ENCODE results near the gene BCAM.

Gene BCAM
- long read RNA-seq, result 0 reads

- Histone ChIP-seq H3K27me3 (ENCODE audit: insufficient read depth, poor library complexity, severe bottlenecking) (peaks cover 21% of the 10 kb centered on the region), H3K4me3 (replicated peaks; ENCODE audit: insufficient read depth, low read length) (no peak within 1 kb of the TSS), H3K27ac (replicated peaks) (no peak within 1 kb of the TSS)
- no peak for DNase-seq (ENCODE audit: low read depth in 1 of 2, low spot score in 1 of 2)
- TF ChIP-seq SPI1 (IDR thresholded peaks at IDR 0.05; ENCODE audit: borderline replicate concordance, low read depth) (no peak), REST (IDR thresholded peaks at IDR 0.05; ENCODE audit: insufficient replicate concordance, low read depth) (no peak), POLR2AphosphoS5 (IDR thresholded peaks at IDR 0.05; ENCODE audit: low read depth) (no peak), CTCF (IDR thresholded peaks at IDR 0.05; ENCODE audit: insufficient read depth, low read length) (no peak), GABPA (IDR thresholded peaks at IDR 0.05; ENCODE audit: low read depth) (no peak)
These were observed at the start of gene BCAM for GRCh38 chr19:44808463-44809371. Gene BCAM (plus strand): TSS chr19:44809103. CDS start chr19:44809125, 22 bp downstream.

- Histone ChIP-seq H3K27me3 (ENCODE audit: insufficient read depth, poor library complexity, severe bottlenecking) (no peaks in the 10 kb centered on the region), H3K4me3 (replicated peaks; ENCODE audit: insufficient read depth, low read length) (no peak overlapping the region), H3K27ac (replicated peaks) (no peak overlapping the region)
- DNase-seq (ENCODE audit: low read depth in 1 of 2, low spot score in 1 of 2), result no peak
- no peak for TF ChIP-seq REST (IDR thresholded peaks at IDR 0.05; ENCODE audit: insufficient replicate concordance, low read depth)
- no peak for TF ChIP-seq CTCF (IDR thresholded peaks at IDR 0.05; ENCODE audit: insufficient read depth, low read length)
- TF ChIP-seq GABPA (IDR thresholded peaks at IDR 0.05; ENCODE audit: low read depth), result no peak
- TF ChIP-seq POLR2AphosphoS5 (IDR thresholded peaks at IDR 0.05; ENCODE audit: low read depth), result no peak
- no peak for TF ChIP-seq SPI1 (IDR thresholded peaks at IDR 0.05; ENCODE audit: borderline replicate concordance, low read depth)
These were observed 46.9 kb upstream of the BCAM start for GRCh38 chr19:44762038-44762437.

- peak; percentile 23; the same call in 1 of the 2 replicates for TF ChIP-seq SPI1 (IDR thresholded peaks at IDR 0.05; ENCODE audit: borderline replicate concordance, low read depth)
- no peak for TF ChIP-seq CTCF (IDR thresholded peaks at IDR 0.05; ENCODE audit: insufficient read depth, low read length)
- Histone ChIP-seq H3K27me3 (ENCODE audit: insufficient read depth, poor library complexity, severe bottlenecking) (no peaks in the 10 kb centered on the region), H3K27ac (replicated peaks) (no peak overlapping the region), H3K4me3 (replicated peaks; ENCODE audit: insufficient read depth, low read length) (no peak overlapping the region)
- DNase-seq (ENCODE audit: low read depth in 1 of 2, low spot score in 1 of 2), result peak; percentile 72 to 76
These were observed 43.6 kb upstream of the BCAM start for GRCh38 chr19:44765033-44765948.
